ENCODE data around the gene SRPK2. TPM values are rescaled to one million over a fixed set of nuclear protein-coding genes. Genes with fewer than 3 reads are reported as not detected.

The SRPK2 gene
- total RNA-seq, 1 experiment from 2014 or later: 65.4 TPM

DNA sequence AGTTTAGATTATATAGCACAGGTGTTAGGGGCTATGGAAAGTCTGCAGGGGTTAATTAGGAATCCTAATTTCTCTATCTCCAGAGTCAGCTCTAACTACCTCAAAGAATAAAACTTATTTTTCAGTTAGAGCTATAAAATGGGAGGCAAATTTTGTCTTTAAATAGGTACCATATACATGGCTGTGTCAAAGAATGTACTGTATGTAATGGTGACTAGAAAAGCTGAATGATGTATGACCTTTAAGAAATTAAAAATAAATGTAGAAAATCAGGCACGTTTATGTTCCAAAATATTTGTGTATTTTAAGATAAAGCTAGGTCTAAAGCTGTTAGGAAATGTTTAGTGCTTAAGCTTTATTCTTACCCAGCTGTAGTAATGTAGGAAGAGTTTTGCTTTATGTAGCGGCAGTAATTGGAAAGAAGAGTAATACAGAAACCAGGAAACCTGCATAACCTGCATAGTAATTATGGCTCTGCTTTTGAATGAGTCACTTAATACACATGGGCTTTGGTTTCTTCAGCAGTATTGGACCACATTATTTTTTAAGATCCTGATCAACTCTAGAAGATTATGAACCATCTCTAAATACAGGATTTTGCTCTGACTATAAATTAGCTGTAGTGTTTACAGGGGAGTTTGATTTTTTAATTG lies 289.7 kb downstream of the SRPK2 start:
- DNase-seq (ENCODE audit: low spot score): no peak

DNA sequence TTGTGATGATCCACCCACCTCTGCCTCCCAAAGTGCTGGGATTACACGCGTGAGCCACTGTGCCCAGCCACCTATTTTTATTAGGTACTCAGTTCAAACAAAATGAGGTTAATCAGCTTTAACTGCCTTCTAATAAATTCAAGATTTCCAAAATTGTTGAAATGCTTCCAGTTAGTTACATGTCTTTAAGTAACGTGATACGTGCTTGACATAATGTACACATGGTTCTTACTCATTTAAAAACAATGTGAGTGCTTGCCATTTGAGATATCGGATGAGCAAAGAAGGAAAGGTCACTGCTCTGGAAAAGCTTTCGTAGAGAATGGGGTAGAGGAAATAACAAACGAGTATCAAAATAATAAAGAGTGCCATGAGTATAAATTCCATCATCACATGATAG lies 291.1 kb downstream of the SRPK2 start:
- DNase-seq (ENCODE audit: low spot score): peak; percentile 63

DNA sequence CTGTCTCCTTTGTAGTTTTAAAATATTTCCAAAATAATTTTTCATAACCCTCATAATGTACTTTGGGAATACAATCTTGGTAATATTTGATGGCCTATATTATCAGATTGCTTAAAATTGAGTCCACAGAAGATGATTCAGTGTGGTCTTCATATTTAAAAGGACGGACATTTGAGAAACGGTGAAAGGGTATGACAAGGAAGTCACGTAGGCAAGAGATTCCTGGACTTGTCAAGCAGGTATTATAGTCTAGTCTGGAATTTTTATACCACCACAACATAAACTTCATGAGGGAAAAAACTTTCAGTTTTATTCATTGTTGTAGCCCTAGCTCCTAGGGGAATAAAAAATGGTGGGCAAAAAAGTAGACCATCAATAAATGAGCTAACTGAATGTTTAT lies 292.4 kb downstream of the SRPK2 start:
- DNase-seq (ENCODE audit: low spot score): no peak

DNA sequence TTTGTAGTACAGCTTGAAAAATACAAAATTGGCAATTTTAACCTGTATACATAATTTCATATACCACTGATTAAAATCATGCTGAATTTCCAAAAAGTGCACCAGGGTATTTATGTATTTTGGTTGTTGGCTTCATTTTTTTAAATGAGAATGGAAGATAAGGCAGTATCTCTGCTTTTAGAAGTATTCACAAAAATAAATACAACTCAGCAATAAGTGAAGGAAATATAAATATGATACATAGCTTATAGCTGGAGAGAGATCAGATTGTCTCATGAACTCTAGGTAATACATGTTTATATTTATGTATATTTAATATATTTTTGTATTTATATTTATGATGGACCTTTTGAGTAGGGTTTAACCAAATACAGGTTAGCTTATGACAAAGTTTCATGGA lies 293.8 kb downstream of the SRPK2 start:
- DNase-seq (ENCODE audit: low spot score): no peak

DNA sequence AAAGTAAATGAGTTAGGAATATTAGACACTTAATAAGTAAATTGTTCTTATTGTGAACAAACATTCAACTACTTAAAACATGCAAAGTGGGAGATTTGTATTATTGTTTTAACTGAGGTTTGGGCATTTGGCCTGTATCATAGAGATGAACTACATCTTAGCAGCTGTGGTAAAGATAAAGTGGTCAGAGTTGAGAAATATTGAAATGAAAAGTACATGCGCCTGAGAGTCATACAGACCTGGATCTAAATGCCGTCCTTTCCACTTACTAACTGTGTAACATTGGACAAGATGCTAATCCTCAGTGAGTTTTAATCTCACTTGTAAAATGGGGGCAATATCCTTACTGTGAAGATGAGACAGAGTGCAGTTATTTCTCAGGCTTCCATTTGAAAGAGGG lies 300.3 kb downstream of the SRPK2 start:
- DNase-seq (ENCODE audit: low spot score): no peak

DNA sequence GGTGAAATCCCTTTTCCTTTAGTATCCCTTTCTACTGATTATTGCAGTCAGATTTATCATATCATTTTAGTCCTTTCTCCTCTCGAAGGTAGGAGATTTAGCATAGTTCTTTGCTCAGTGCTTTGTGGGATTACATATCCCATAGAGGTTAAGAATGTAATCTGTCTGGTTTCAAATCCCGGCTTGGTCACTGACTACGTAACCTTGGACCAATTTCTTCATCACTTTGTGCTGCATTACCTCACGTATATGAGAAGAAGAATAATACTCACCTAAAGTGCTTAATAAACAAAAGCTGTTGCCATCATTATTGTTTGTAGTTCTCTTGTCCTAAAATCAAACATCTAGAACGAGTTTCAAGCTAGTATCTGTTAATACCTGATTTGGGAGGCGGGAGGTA lies 300.7 kb downstream of the SRPK2 start:
- no peak for DNase-seq (ENCODE audit: low spot score)

DNA sequence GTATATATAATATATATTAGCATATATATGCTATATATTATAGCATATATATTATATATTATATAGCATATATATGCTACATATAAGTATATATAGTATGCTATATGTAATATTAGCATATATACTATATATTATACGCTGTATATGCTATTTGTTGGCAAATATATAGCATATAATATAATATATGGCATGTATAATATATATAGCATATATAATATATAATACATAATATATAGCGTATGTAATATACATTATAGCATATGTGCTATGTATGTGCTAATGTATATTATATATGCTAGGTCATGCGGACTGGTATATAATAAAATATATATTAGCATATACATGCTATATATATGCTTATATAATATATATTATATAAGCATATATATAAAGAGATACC lies 301.9 kb downstream of the SRPK2 start:
- DNase-seq (ENCODE audit: low spot score): no peak

DNA sequence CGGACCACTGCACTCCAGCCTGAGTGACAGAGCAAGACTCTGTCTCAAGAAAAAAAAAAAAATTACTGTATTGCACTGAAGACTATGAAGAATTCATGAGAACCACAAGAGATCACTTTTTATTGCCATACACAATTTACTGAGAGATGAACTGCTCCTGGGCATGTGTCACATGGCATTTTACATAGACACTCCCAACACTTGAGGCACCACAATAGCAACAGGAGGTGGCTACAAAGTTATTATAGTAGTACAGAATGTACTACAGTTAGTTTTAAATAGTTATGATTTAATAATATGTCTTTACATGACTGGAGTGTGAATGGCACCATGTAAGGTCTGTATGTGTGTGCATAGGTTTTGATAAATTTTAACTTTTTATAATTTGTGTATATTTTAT lies 304.1 kb downstream of the SRPK2 start:
- no peak for DNase-seq (ENCODE audit: low spot score)

DNA sequence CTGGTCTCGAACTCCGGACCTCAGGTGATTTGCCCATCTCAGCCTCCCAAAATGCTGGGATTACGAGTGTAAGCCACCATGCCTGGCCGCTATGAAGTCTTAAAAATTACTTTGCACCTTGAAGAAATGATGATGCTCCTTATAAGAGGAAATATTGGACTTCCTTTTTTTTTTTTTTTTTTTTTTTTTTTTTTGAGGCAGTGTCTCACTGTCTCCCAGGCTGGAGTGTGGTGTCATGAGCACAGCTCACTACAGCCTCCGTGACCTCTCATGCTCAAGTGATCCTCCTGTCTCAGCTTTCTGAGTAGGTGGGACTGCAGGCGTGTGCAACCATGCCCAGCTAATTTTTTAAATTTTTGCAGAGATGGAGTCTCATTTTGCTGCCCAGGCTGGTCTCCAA lies 309.4 kb downstream of the SRPK2 start:
- no peak for DNase-seq (ENCODE audit: low spot score)

DNA sequence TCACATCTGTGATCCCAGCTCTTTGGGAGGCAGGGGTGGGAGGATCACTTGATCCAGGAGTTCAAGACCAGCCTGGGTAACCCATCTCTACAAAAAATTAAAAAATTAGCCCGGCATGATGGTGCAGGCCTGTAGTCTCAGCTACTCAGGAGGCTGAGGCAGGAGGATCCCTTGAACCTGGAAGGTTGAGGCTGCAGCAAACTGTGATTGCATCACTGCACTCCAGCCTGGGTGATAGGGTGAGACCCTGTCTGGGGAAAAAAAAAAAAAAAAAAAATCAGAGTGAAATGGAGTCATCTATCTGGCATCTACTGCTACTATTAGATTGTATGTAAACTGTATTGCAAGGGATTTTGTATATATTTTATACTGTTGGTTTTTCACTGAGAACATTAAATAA lies 315.6 kb downstream of the SRPK2 start:
- DNase-seq (ENCODE audit: low spot score): no peak

DNA sequence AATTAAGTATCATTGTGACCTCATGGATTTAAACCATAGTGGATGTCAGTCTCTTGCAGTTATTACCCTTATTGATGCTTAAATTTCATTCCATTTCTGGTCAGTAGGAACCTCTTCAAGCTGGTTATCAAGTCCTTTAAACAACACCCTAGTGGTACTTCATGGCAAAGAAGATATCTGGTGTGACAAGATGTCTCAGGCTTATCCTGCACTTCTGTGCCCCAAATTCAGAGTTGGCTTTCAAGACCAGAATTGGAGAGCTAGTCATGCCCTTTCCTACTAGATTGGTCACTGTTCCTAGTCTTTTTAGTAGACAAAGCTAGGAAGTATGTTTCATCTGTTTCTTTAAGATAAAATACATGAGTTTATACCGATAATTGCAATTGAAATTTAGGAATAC lies 319.8 kb downstream of the SRPK2 start:
- DNase-seq (ENCODE audit: low spot score): no peak

DNA sequence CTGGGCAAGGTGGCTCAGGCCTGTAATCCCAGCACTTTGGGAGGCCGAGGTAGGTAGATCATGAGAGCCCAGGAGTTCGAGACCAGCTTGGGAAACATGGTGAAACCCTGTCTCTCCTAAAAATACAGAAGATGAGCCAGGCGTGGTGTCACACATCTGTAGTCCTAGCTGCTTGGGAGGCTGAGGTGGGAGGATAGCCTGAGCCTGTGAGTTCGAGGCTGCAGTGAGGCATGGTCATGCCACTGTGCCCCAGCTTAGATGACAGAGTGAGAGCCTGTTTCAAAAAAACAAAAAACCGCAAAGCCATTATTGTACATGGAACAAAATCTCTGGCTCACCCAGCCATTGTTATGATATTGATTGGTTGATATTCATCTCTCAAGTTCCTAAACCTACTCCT lies 321.0 kb downstream of the SRPK2 start:
- no peak for DNase-seq (ENCODE audit: low spot score)

Other genes with a start within 250 kb of the SRPK2 start
- 27.8 and 29.5 TPM in 2 replicates for gene PUS7, start 133.3 kb upstream of the SRPK2 start, total RNA-seq (2014; rRNA removed; shearing (Covaris generic))
- 17.6 and 24.7 TPM in 2 replicates for gene RINT1, start 143.3 kb upstream of the SRPK2 start, total RNA-seq (2014; rRNA removed; shearing (Covaris generic))
- not detected in 2 replicates for gene EFCAB10, start 192.6 kb upstream of the SRPK2 start, total RNA-seq (2014; rRNA removed; shearing (Covaris generic))

Data from A172 (cell line).